Measurements from ENCODE around the gene SPINK8.
"Not testable (repeated sequence)": the region's sequence is repeated elsewhere in the genome, so short reads cannot be mapped to it uniquely, and the experiment has no call there.

SPINK8 gene

GRCh38 chr3:48331706-48332435 lies 1.6 kb downstream of the SPINK8 start:
- not testable (repeated sequence) for DNase-seq (ENCODE audit: low read depth in 2 of 2)

GRCh38 chr3:48320996-48321395 lies 12.5 kb downstream of the SPINK8 start:
- no peak for DNase-seq (ENCODE audit: low read depth in 2 of 2)

- no peak for DNase-seq (ENCODE audit: low read depth in 2 of 2)
These were observed 14.6 kb downstream of the SPINK8 start for GRCh38 chr3:48318713-48319468.

- no peak for DNase-seq (ENCODE audit: low read depth in 2 of 2)
These were observed 18.9 kb downstream of the SPINK8 start for GRCh38 chr3:48314542-48314941.

GRCh38 chr3:48306860-48307530 lies 26.5 kb downstream of the SPINK8 start:
- no peak for DNase-seq (ENCODE audit: low read depth in 2 of 2)

GRCh38 chr3:48306290-48306689 lies 27.2 kb downstream of the SPINK8 start:
- no peak for DNase-seq (ENCODE audit: low read depth in 2 of 2)

- DNase-seq (ENCODE audit: low read depth in 2 of 2): no peak
These were observed 28.1 kb downstream of the SPINK8 start for GRCh38 chr3:48305396-48305795.

GRCh38 chr3:48303021-48303420 lies 30.4 kb downstream of the SPINK8 start:
- no peak for DNase-seq (ENCODE audit: low read depth in 2 of 2)

GRCh38 chr3:48301800-48302166 lies 31.7 kb downstream of the SPINK8 start:
- no peak for DNase-seq (ENCODE audit: low read depth in 2 of 2)

GRCh38 chr3:48301020-48301799 lies 32.3 kb downstream of the SPINK8 start, which contains the start of gene NME6:
TSS of gene NME6 (minus strand) at chr3:48301367.
- peak; percentile 76 to 89 for DNase-seq (ENCODE audit: low read depth in 2 of 2)

GRCh38 chr3:48299746-48300712 lies 33.4 kb downstream of the SPINK8 start:
- no peak for DNase-seq (ENCODE audit: low read depth in 2 of 2)

GRCh38 chr3:48297111-48297810 lies 36.2 kb downstream of the SPINK8 start:
- DNase-seq (ENCODE audit: low read depth in 2 of 2): no peak

- DNase-seq (ENCODE audit: low read depth in 2 of 2): no peak
These were observed 36.8 kb downstream of the SPINK8 start for GRCh38 chr3:48296699-48297098.

- no peak for DNase-seq (ENCODE audit: low read depth in 2 of 2)
These were observed 38.7 kb downstream of the SPINK8 start for GRCh38 chr3:48294611-48295263.

GRCh38 chr3:48289659-48290058 lies 43.8 kb downstream of the SPINK8 start:
- no peak for DNase-seq (ENCODE audit: low read depth in 2 of 2)

- no peak for DNase-seq (ENCODE audit: low read depth in 2 of 2)
These were observed 46.4 kb downstream of the SPINK8 start for GRCh38 chr3:48287034-48287433.

- no peak for DNase-seq (ENCODE audit: low read depth in 2 of 2)
These were observed 47.2 kb downstream of the SPINK8 start for GRCh38 chr3:48286308-48286707.

GRCh38 chr3:48285675-48286074 lies 47.8 kb downstream of the SPINK8 start:
- no peak for DNase-seq (ENCODE audit: low read depth in 2 of 2)

GRCh38 chr3:48285132-48285531 lies 48.3 kb downstream of the SPINK8 start:
- no peak for DNase-seq (ENCODE audit: low read depth in 2 of 2)

GRCh38 chr3:48280881-48281280 lies 52.6 kb downstream of the SPINK8 start:
- no peak for DNase-seq (ENCODE audit: low read depth in 2 of 2)

All from stimulated activated CD4-positive, alpha-beta T cell treated with anti-CD3 and anti-CD28 coated beads, Interleukin-1b, Interleukin-23, amount 100 ng/mL, for 1 hour (primary cell).